CD4-positive, alpha-beta T cell treated with Interleukin-2 at 100 ng/mL for 4 hours (primary cell): ENCODE data around the gene JAM3.
"Not testable (repeated sequence)": the region's sequence is repeated elsewhere in the genome, so short reads cannot be mapped to it uniquely, and the experiment has no call there.

ENCODE experiments used
- DNase-seq: peaks from one replicate; pipeline ENCODE4 v3.0.0-alpha.2; 2020; ENCODE audit warnings: low spot score

JAM3 gene

GRCh38 chr11:134181707-134182106 is 112.8 kb downstream of the JAM3 start:
- no peak for DNase-seq

- DNase-seq, result not testable (repeated sequence)
Measured at GRCh38 chr11:134188092-134188491, 119.2 kb downstream of the JAM3 start.

GRCh38 chr11:134196756-134197155 is 127.9 kb downstream of the JAM3 start:
- peak; percentile 21 for DNase-seq

GRCh38 chr11:134199531-134199930 is 130.7 kb downstream of the JAM3 start:
- no peak for DNase-seq

GRCh38 chr11:134200688-134201087 is 131.8 kb downstream of the JAM3 start:
- no peak for DNase-seq
